Transverse colon (tissue), 4 donors: ENCODE measurements around the gene SNAPC1. TPM values are rescaled to one million over a fixed set of nuclear protein-coding genes. Genes with fewer than 3 reads are reported as not detected.

Experiments used
- DNase-seq: peaks from one replicate; pipeline ENCODE4 v3.0.0-alpha.2; 2019
- H3K27ac ChIP-seq, 4 donors: fragments of 200-600 bp; sonication (generic); 2 replicates each; pipeline ENCODE4 v1.5.1; 2016 to 2018; ENCODE audit warnings: inconsistent platforms in 4 of 4
- H3K27me3 ChIP-seq: fragments of 200-600 bp; sonication (generic); 2 replicates; pipeline ENCODE4 v1.5.1; 2017; ENCODE audit warnings: inconsistent platforms
- H3K36me3 ChIP-seq, 4 donors: fragments of 200-600 bp; sonication (generic); 2 replicates each; pipeline ENCODE4 v1.5.1; 2017 to 2019; ENCODE audit warnings: inconsistent platforms in 4 of 4
- H3K4me1 ChIP-seq, 4 donors: fragments of 200-600 bp; sonication (generic); 2 replicates each; pipeline ENCODE4 v1.5.1; 2017 to 2020; ENCODE audit warnings: inconsistent platforms in 4 of 4
- H3K4me3 ChIP-seq, 4 donors: fragments of 200-600 bp; sonication (generic); 1 replicate in 1 of 4; 2 replicates in 3 of 4; pipeline versions ENCODE4 v1.5.1 to v1.6.1; 2017 to 2019; ENCODE audit warnings: inconsistent platforms in 4 of 4
- H3K9me3 ChIP-seq, 2 donors: fragments of 200-600 bp; sonication (generic); 2 replicates each; pipeline ENCODE4 v1.5.1; 2017 to 2019; ENCODE audit warnings: inconsistent platforms in 2 of 2
- CTCF ChIP-seq, 5 experiments: fragments of 200-600 bp in 3 of 5; fragments of 450-650 bp in 2 of 5; sonication (generic) in 3 of 5; IDR thresholded peaks; 1 replicate in 2 of 5; 2 replicates in 3 of 5; pipeline ENCODE4 v1.5.1; 2016 to 2017; ENCODE audit warnings: antibody characterized with exemption in 5 of 5, inconsistent platforms in 3 of 5, mild to moderate bottlenecking in 2 of 5, moderate library complexity in 1 of 5
- EP300 ChIP-seq: sonication (generic); formaldehyde crosslinking; IDR thresholded peaks from one replicate; pipeline ENCODE4 v1.6.1; 2017; ENCODE audit warnings: antibody characterized with exemption, low read depth
- POLR2A ChIP-seq: fragments of 450-650 bp; IDR thresholded peaks from one replicate; pipeline ENCODE4 v1.6.1; 2016; ENCODE audit warnings: antibody characterized with exemption, mild to moderate bottlenecking, moderate library complexity
- POLR2AphosphoS5 ChIP-seq, 3 donors: sonication (generic); formaldehyde crosslinking; IDR thresholded peaks; one replicate each; pipeline ENCODE4 v1.6.1; 2016; ENCODE audit warnings: antibody characterized with exemption in 3 of 3
- WGBS, 2 donors: methylation state at CpG; one replicate each; pipeline ENCODE4 v1.1.5; 2018; ENCODE audit warnings: low coverage in 1 of 2; 5-methylcytosine and 5-hydroxymethylcytosine counted together
- in situ Hi-C, 4 donors: fragments of 200-750 bp; cut with MboI; loops; one replicate each; pipeline versions ENCODE4 v1.15.0 to v1.15.1; 2017; ENCODE audit warnings: low sequenced_read_pairs in 3 of 4, low pct_ligation_motif_present in 1 of 4, low pct_unique_long_range_greater_than_20kb in 1 of 4
- intact Hi-C: fragments of 100-400 bp; cut with DNase I; formaldehyde crosslinking; loops from one replicate; pipeline ENCODE4 v1.15.1; 2023; ENCODE audit warnings: low total_unique reads
- total RNA-seq, 4 donors: library from RNA; depleted of rRNA; stranded (reverse); fragments of >200 nt; gene quantifications; one replicate each; pipeline ENCODE4 v1.1.0, GENCODE V29; 2016

SNAPC1 gene
- total RNA-seq, 4 donors from 2014 or later: 0.20 to 5.1 (median 3.8) TPM; not detected in 1

- peaks cover 3 to 58% (median 15%) of the 10 kb centered on the region in 4 donors for H3K4me1 ChIP-seq
- DNase-seq: no peak
- no peak overlapping the region for H3K4me3 ChIP-seq
- no peaks in the 10 kb centered on the region for H3K9me3 ChIP-seq
- H3K27ac ChIP-seq: peak overlapping the region in 2 of 4 donors; percentile 13 to 41
- peaks cover 0 to 20% (median 8%) of the 10 kb centered on the region in 4 donors for H3K36me3 ChIP-seq
- TF ChIP-seq POLR2AphosphoS5 (IDR thresholded peaks at IDR 0.05) (no peak), CTCF (IDR thresholded peaks at IDR 0.05) (no peak), EP300 (no peak)
- WGBS, 2 donors: 60 to 70% methylated on average over 4 to 5 of the region's 5 CpGs
- no peaks in the 10 kb centered on the region for H3K27me3 ChIP-seq
- intact Hi-C loops: loop anchor here (10.0 kb wide), 1 partner anchor 255 kb away; no protein-coding TSS in a partner anchor
- in situ Hi-C loops: loop anchor here in 2 of 4 donors (10.0 kb wide), 1 partner anchor 255 kb away; no protein-coding TSS in a partner anchor
These were observed 42.6 kb upstream of the SNAPC1 start for GRCh38 chr14:61719344-61720293.

GRCh38 chr14:61720294-61720661 lies 41.9 kb upstream of the SNAPC1 start:
- WGBS, 2 donors: 72 to 77% methylated on average over 9 of the region's 9 CpGs
- Histone ChIP-seq H3K27ac (peak overlapping the region in 1 of 4 donors; percentile 41), H3K36me3 (peaks cover 0 to 20% (median 8%) of the 10 kb centered on the region in 4 donors), H3K27me3 (no peaks in the 10 kb centered on the region), H3K4me3 (no peak overlapping the region), H3K9me3 (no peaks in the 10 kb centered on the region), H3K4me1 (peaks cover 3 to 51% (median 11%) of the 10 kb centered on the region in 4 donors)
- DNase-seq: no peak
- intact Hi-C loops (loop anchor here (10.0 kb wide), 1 partner anchor 255 kb away; no protein-coding TSS in a partner anchor), in situ Hi-C loops (loop anchor here in 2 of 4 donors (10.0 kb wide), 1 partner anchor 255 kb away; no protein-coding TSS in a partner anchor)
- TF ChIP-seq POLR2AphosphoS5 (IDR thresholded peaks at IDR 0.05) (no peak), CTCF (IDR thresholded peaks at IDR 0.05) (no peak), EP300 (no peak), POLR2A (no peak)

GRCh38 chr14:61720741-61721140 lies 41.5 kb upstream of the SNAPC1 start:
- no peak overlapping the region for H3K4me3 ChIP-seq
- peaks cover 3 to 46% (median 9%) of the 10 kb centered on the region in 4 donors for H3K4me1 ChIP-seq
- TF ChIP-seq CTCF (IDR thresholded peaks at IDR 0.05) (no peak), EP300 (no peak), POLR2A (no peak), POLR2AphosphoS5 (IDR thresholded peaks at IDR 0.05) (no peak)
- intact Hi-C loops (loop anchor here (10.0 kb wide), 1 partner anchor 256 kb away; no protein-coding TSS in a partner anchor), in situ Hi-C loops (loop anchor here in 2 of 4 donors (10.0 kb wide), 1 partner anchor 256 kb away; no protein-coding TSS in a partner anchor)
- H3K9me3 ChIP-seq: no peaks in the 10 kb centered on the region
- no peak for DNase-seq
- peak overlapping the region in 1 of 4 donors; percentile 41 for H3K27ac ChIP-seq
- H3K36me3 ChIP-seq: peaks cover 0 to 20% (median 8%) of the 10 kb centered on the region in 4 donors
- WGBS, 2 donors: 75 to 76% methylated on average over 6 of the region's 6 CpGs
- H3K27me3 ChIP-seq: no peaks in the 10 kb centered on the region

- Histone ChIP-seq H3K27ac (no peak overlapping the region), H3K27me3 (no peaks in the 10 kb centered on the region), H3K9me3 (no peaks in the 10 kb centered on the region), H3K4me3 (no peak overlapping the region), H3K36me3 (peaks cover 0 to 35% (median 17%) of the 10 kb centered on the region in 4 donors), H3K4me1 (peaks cover 0 to 27% (median 2%) of the 10 kb centered on the region in 4 donors)
- intact Hi-C loops: loop anchor here (10.0 kb wide), 1 partner anchor 259 kb away; no protein-coding TSS in a partner anchor
- DNase-seq: no peak
- in situ Hi-C loops: loop anchor here in 2 of 4 donors (10.0 kb wide), 1 partner anchor 259 kb away; no protein-coding TSS in a partner anchor
- no peak for TF ChIP-seq POLR2AphosphoS5 (IDR thresholded peaks at IDR 0.05)
- no peak for TF ChIP-seq EP300
- TF ChIP-seq POLR2A: no peak
- TF ChIP-seq CTCF (IDR thresholded peaks at IDR 0.05): no peak
- WGBS, 2 donors: 81 to 88% methylated on average over 2 of the region's 2 CpGs
These were observed 38.1 kb upstream of the SNAPC1 start for GRCh38 chr14:61724133-61724532.
